ENCODE measurements around the gene G3BP2. TPM values are rescaled to one million over a fixed set of nuclear protein-coding genes. Genes with fewer than 3 reads are reported as not detected.

G3BP2 gene
- total and polyA plus RNA-seq, 8 donors: 7.8 to 51.0 (median 35.5) TPM

DNA sequence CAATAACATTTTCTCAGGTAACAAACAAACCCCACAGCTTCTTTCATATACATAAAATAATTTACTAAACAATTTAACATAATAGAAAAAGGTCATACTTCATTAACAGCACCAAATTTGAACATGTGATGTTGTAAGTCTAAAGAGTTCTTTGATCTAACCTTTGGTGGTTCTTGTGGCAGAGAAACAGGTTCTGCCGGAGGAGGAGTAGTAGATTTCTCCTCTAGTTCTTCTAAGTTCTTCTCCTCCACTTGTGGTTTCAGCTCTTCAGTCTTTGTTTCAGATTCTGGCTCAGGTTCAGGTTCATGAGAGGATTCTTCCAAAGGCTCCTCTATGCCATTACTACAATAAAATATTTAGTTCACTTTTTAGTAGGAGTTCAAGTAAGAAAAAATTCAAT, 18.3 kb downstream of the G3BP2 start:
- no peak overlapping the region for H3K4me3 ChIP-seq
- H3K4me1 ChIP-seq: peaks cover 0 to 9% (median 0%) of the 10 kb centered on the region in 3 donors
- no peaks in the 10 kb centered on the region for H3K27me3 ChIP-seq
- WGBS, 2 donors: 86 to 89% methylated on average over 1 of the region's 1 CpG
- no peak for DNase-seq
- TF ChIP-seq, protein P1, sequence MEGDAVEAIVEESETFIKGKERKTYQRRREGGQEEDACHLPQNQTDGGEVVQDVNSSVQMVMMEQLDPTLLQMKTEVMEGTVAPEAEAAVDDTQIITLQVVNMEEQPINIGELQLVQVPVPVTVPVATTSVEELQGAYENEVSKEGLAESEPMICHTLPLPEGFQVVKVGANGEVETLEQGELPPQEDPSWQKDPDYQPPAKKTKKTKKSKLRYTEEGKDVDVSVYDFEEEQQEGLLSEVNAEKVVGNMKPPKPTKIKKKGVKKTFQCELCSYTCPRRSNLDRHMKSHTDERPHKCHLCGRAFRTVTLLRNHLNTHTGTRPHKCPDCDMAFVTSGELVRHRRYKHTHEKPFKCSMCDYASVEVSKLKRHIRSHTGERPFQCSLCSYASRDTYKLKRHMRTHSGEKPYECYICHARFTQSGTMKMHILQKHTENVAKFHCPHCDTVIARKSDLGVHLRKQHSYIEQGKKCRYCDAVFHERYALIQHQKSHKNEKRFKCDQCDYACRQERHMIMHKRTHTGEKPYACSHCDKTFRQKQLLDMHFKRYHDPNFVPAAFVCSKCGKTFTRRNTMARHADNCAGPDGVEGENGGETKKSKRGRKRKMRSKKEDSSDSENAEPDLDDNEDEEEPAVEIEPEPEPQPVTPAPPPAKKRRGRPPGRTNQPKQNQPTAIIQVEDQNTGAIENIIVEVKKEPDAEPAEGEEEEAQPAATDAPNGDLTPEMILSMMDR (IDR thresholded peaks at IDR 0.05): no peak
- intact Hi-C loops (cut with DNase I): no loop called here
- H3K36me3 ChIP-seq: peaks cover 0 to 29% (median 21%) of the 10 kb centered on the region in 3 donors
- no peak for ATAC-seq
- no peak overlapping the region for H3K27ac ChIP-seq
- no peak for FAIRE-seq
- H3K9me3 ChIP-seq: no peaks in the 10 kb centered on the region

- TF ChIP-seq, protein P1 (IDR thresholded peaks at IDR 0.05): peak in 2 of 4 donors; percentile 14 to 25
- DNase-seq (no peak), ATAC-seq (peak in 3 of 4 donors; percentile 67 to 82 (median 77)), FAIRE-seq (peak; percentile 71)
- peaks cover 0 to 29% (median 21%) of the 10 kb centered on the region in 3 donors for H3K36me3 ChIP-seq
- H3K4me1 ChIP-seq: peaks cover 0 to 4% (median 0%) of the 10 kb centered on the region in 3 donors
- H3K9me3 ChIP-seq: no peaks in the 10 kb centered on the region
- 87 to 90% methylated on average over 2 of the region's 2 CpGs for WGBS, 2 donors
- H3K27ac ChIP-seq: no peak overlapping the region
- intact Hi-C loops (cut with DNase I): no loop called here
- no peaks in the 10 kb centered on the region for H3K27me3 ChIP-seq
- H3K4me3 ChIP-seq: no peak overlapping the region
These were observed 19.2 kb downstream of the G3BP2 start for GRCh38 chr4:75653845-75654503.

DNA sequence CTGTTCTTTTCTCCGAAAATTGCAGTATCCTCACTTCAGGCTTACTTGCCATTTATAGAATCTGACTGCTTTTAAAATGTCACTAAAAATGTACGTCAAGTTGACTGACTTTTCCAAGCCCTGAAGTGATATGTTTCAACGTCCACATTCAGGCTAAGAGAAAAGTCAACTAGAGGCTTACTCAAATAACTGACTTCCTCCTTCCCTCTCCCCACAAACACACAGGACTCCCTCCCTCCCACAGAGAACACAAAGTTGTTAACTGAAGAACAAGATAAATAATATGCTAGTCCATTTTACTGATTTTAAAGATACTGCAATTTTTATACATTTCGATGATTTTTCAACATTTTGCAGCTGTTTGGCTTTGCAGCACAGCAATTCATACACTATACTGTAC, 29.1 kb downstream of the G3BP2 start:
- Histone ChIP-seq H3K9me3 (no peaks in the 10 kb centered on the region), H3K36me3 (peaks cover 0 to 37% (median 13%) of the 10 kb centered on the region in 3 donors), H3K4me1 (no peaks in the 10 kb centered on the region), H3K27me3 (no peaks in the 10 kb centered on the region), H3K27ac (no peak overlapping the region), H3K4me3 (no peak overlapping the region)
- intact Hi-C loops (cut with DNase I): no loop called here
- TF ChIP-seq, protein P1 (IDR thresholded peaks at IDR 0.05): no peak
- no peak for DNase-seq
- 71 to 73% methylated on average over 4 of the region's 4 CpGs for WGBS, 2 donors
- no peak for FAIRE-seq
- no peak for ATAC-seq

DNA sequence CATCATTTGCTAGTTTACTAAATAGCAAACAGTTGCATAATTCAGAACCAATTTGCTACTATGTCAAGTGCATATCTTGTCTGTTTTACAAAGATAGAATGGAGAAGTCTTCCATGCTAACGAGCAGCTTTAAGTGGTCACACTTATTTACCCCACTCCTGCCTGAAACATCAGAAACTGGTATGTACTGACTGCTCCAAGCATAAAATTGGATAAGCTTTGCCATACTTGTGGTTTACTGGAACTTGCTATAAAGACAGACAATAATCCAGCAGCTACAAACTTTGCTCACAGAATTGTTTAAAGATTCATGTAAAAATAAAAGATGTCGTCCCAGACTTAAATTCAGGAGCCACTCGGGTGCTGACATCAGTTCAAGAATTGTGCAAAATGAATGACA, 29.6 kb downstream of the G3BP2 start:
- ATAC-seq (no peak), DNase-seq (no peak), FAIRE-seq (no peak)
- 75 to 80% methylated on average over 3 of the region's 3 CpGs for WGBS, 2 donors
- Histone ChIP-seq H3K4me3 (no peak overlapping the region), H3K27me3 (no peaks in the 10 kb centered on the region), H3K27ac (no peak overlapping the region), H3K4me1 (no peaks in the 10 kb centered on the region), H3K9me3 (no peaks in the 10 kb centered on the region), H3K36me3 (peaks cover 0 to 37% (median 13%) of the 10 kb centered on the region in 3 donors)
- intact Hi-C loops (cut with DNase I): no loop called here
- TF ChIP-seq, protein P1 (IDR thresholded peaks at IDR 0.05): no peak

GRCh38 chr4:75639124-75639695, 34.0 kb downstream of the G3BP2 start:
- TF ChIP-seq, protein P1 (IDR thresholded peaks at IDR 0.05): no peak
- no peak overlapping the region for H3K4me3 ChIP-seq
- no peaks in the 10 kb centered on the region for H3K9me3 ChIP-seq
- no peaks in the 10 kb centered on the region for H3K36me3 ChIP-seq
- 95 to 98% methylated on average over 7 of the region's 7 CpGs for WGBS, 2 donors
- DNase-seq (no peak), ATAC-seq (no peak), FAIRE-seq (no peak)
- H3K27me3 ChIP-seq: no peaks in the 10 kb centered on the region
- no peak overlapping the region for H3K27ac ChIP-seq
- no peaks in the 10 kb centered on the region for H3K4me1 ChIP-seq
- intact Hi-C loops (cut with DNase I): no loop called here
